Kidney (tissue), 14 donors: ENCODE results near the gene NYAP2. TPM values are rescaled to one million over a fixed set of nuclear protein-coding genes. Genes with fewer than 3 reads are reported as not detected.

ENCODE experiments used
- DNase-seq, 5 donors: peaks; one replicate each; pipeline ENCODE4 v3.0.0-alpha.2; 2013 to 2020
- FAIRE-seq: peaks from 2 replicates; lab custom pipeline; 2012; peaks lifted over from hg19 to GRCh38; lab: Jason Lieb, UNC
- H3K27ac ChIP-seq, 2 donors: one replicate each; pipeline ENCODE4 v1.7.0; 2013; ENCODE audit warnings: low read depth in 2 of 2, low read length in 2 of 2, inconsistent platforms in 1 of 2
- H3K27me3 ChIP-seq: one replicate; pipeline ENCODE4 v1.7.1; 2013; ENCODE audit warnings: low read length, inconsistent platforms; ENCODE audit not compliant: control insufficient read depth, insufficient read depth
- H3K36me3 ChIP-seq, 3 donors: one replicate each; pipeline versions ENCODE4 v1.7.0 to v1.7.1; 2013; ENCODE audit warnings: low read length in 3 of 3, control low read depth in 1 of 3, inconsistent platforms in 1 of 3; ENCODE audit not compliant: insufficient read depth in 3 of 3, control insufficient read depth in 2 of 3
- H3K4me1 ChIP-seq, 3 donors: one replicate each; pipeline versions ENCODE4 v1.7.0 to v1.7.1; 2013; ENCODE audit warnings: low read length in 3 of 3, inconsistent platforms in 1 of 3, low read depth in 1 of 3; ENCODE audit not compliant: control insufficient read depth in 2 of 3, insufficient read depth in 2 of 3
- H3K4me3 ChIP-seq, 3 donors: one replicate each; pipeline versions ENCODE4 v1.7.0 to v1.8.1; 2013; ENCODE audit warnings: low read length in 3 of 3, control low read depth in 1 of 3, inconsistent platforms in 1 of 3
- H3K9ac ChIP-seq, 3 donors: one replicate each; pipeline versions ENCODE4 v1.7.0 to v1.7.1; 2013; ENCODE audit warnings: low read length in 3 of 3, control low read depth in 1 of 3, inconsistent platforms in 1 of 3
- H3K9me3 ChIP-seq, 3 donors: one replicate each; pipeline versions ENCODE4 v1.7.0 to v1.7.1; 2013; ENCODE audit warnings: low read length in 3 of 3, control low read depth in 1 of 3, inconsistent platforms in 1 of 3; ENCODE audit not compliant: control insufficient read depth in 2 of 3, insufficient read depth in 1 of 3
- CTCF ChIP-seq: IDR thresholded peaks from 3 replicates; pipeline ENCODE4 v1.5.1; 2012; ENCODE audit warnings: mild to moderate bottlenecking, moderate library complexity, borderline replicate concordance; ENCODE audit not compliant: insufficient read depth; ENCODE audit errors: extremely low read depth
- intact Hi-C: fragments of 100-400 bp; cut with DNase I; formaldehyde crosslinking; loops from one replicate; pipeline ENCODE4 v1.11.1; 2022
- polyA plus RNA-seq: library from polyadenylated mRNA; stranded (reverse); fragments of 350-450 nt; fragmentation: Illumina TruSeq; extraction: RNeasy Lipid Tissue Mini Kit (QIAGEN cat#74804); gene quantifications from one replicate; pipeline ENCODE4 v1.2.3, GENCODE V29; 2014; ENCODE audit warnings: low read depth, low replicate concordance; ENCODE audit not compliant: insufficient read depth
- total RNA-seq: library from RNA; stranded (reverse); fragmentation: NEBNext Ultra II Directional; extraction: Animal tissue kit (Norgen Biotek cat#: 25700); gene quantifications from one replicate; pipeline ENCODE4 v1.2.1, GENCODE V29; 2021
- donor health status: control.
- donor health status: control.
- donor health status: control.
- donor health status: control.
- donor health status: control.
- donor health status: DM: yes; HTN: yes; CAD: no.
- donor health status: Normal renal cell carcinoma (clear cell type).

NYAP2 gene
- total and polyA plus RNA-seq, 2 donors from 2014 or later: 0.66 TPM; not detected in 1

- DNase-seq: no peak
- Histone ChIP-seq H3K4me3 (no peak overlapping the region), H3K27me3 (no peaks in the 10 kb centered on the region), H3K9me3 (no peaks in the 10 kb centered on the region), H3K27ac (no peak overlapping the region), H3K9ac (no peak overlapping the region), H3K4me1 (no peaks in the 10 kb centered on the region), H3K36me3 (no peaks in the 10 kb centered on the region)
- no peak for FAIRE-seq
- intact Hi-C loops: no loop called here
- TF ChIP-seq CTCF: no peak
Measured at GRCh38 chr2:225413786-225414185, 14.3 kb downstream of the NYAP2 start.

GRCh38 chr2:225414902-225415301 lies 15.4 kb downstream of the NYAP2 start:
- FAIRE-seq: no peak
- H3K9ac ChIP-seq: no peak overlapping the region

GRCh38 chr2:225415341-225415740 lies 15.8 kb downstream of the NYAP2 start:
- intact Hi-C loops: no loop called here
- DNase-seq (no peak), FAIRE-seq (no peak)
- Histone ChIP-seq H3K9me3 (no peaks in the 10 kb centered on the region), H3K27me3 (no peaks in the 10 kb centered on the region), H3K4me3 (no peak overlapping the region), H3K9ac (no peak overlapping the region), H3K36me3 (no peaks in the 10 kb centered on the region), H3K27ac (no peak overlapping the region), H3K4me1 (no peaks in the 10 kb centered on the region)
- no peak for TF ChIP-seq CTCF

More at GRCh38 chr2:225414902-225415301, 15.4 kb downstream of the NYAP2 start:
- no peaks in the 10 kb centered on the region for H3K4me1 ChIP-seq
- no peak overlapping the region for H3K27ac ChIP-seq
- H3K9me3 ChIP-seq: no peaks in the 10 kb centered on the region
- H3K36me3 ChIP-seq: no peaks in the 10 kb centered on the region
- intact Hi-C loops: no loop called here
- DNase-seq: no peak
- TF ChIP-seq CTCF: no peak
- no peaks in the 10 kb centered on the region for H3K27me3 ChIP-seq
- no peak overlapping the region for H3K4me3 ChIP-seq

GRCh38 chr2:225415792-225416191 lies 16.3 kb downstream of the NYAP2 start:
- intact Hi-C loops: no loop called here
- no peaks in the 10 kb centered on the region for H3K36me3 ChIP-seq
- no peak overlapping the region for H3K9ac ChIP-seq
- no peak for DNase-seq
- no peaks in the 10 kb centered on the region for H3K4me1 ChIP-seq
- no peak overlapping the region for H3K27ac ChIP-seq
- TF ChIP-seq CTCF: no peak
- no peaks in the 10 kb centered on the region for H3K9me3 ChIP-seq
- FAIRE-seq: no peak
- H3K4me3 ChIP-seq: no peak overlapping the region
- H3K27me3 ChIP-seq: no peaks in the 10 kb centered on the region
